ENCODE measurements around the gene UIMC1. TPM values are rescaled to one million over a fixed set of nuclear protein-coding genes. Genes with fewer than 3 reads are reported as not detected.

Gene UIMC1
- total RNA-seq, 1 donor from 2014 or later, result 46.6 TPM

DNA sequence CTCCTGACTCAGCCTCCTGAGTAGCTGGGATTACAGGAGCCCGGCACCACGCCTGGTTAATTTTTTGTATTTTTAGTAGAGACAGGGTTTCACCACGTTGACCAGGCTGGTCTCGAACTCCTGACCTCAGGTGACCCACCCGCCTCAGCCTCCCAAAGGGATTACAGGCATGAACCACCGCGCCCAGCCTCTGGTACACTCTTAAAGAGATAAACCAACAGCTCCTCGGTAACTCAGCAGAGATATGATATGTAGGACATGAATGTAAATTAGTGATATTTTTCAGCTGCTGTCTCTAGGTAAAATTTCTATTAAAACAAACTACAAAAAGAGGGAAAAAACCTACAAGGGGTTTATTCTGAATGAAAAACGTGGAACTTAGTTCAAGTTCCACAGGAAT lies 64.6 kb downstream of the UIMC1 start:
- Mint-ChIP-seq H3K27me3 (ENCODE audit: low read depth) (no peaks in the 10 kb centered on the region), H3K4me3 (no peak overlapping the region), H3K4me1 (no peaks in the 10 kb centered on the region), H3K9me3 (no peaks in the 10 kb centered on the region), H3K36me3 (ENCODE audit: low read depth) (peaks cover 10% of the 10 kb centered on the region), H3K27ac (ENCODE audit: unreplicated experiment) (no peak overlapping the region)
- no peak for DNase-seq (ENCODE audit: low read depth, low spot score)
- TF ChIP-seq, protein P1, sequence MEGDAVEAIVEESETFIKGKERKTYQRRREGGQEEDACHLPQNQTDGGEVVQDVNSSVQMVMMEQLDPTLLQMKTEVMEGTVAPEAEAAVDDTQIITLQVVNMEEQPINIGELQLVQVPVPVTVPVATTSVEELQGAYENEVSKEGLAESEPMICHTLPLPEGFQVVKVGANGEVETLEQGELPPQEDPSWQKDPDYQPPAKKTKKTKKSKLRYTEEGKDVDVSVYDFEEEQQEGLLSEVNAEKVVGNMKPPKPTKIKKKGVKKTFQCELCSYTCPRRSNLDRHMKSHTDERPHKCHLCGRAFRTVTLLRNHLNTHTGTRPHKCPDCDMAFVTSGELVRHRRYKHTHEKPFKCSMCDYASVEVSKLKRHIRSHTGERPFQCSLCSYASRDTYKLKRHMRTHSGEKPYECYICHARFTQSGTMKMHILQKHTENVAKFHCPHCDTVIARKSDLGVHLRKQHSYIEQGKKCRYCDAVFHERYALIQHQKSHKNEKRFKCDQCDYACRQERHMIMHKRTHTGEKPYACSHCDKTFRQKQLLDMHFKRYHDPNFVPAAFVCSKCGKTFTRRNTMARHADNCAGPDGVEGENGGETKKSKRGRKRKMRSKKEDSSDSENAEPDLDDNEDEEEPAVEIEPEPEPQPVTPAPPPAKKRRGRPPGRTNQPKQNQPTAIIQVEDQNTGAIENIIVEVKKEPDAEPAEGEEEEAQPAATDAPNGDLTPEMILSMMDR (conservative IDR thresholded peaks at IDR 0.05), result no peak

DNA sequence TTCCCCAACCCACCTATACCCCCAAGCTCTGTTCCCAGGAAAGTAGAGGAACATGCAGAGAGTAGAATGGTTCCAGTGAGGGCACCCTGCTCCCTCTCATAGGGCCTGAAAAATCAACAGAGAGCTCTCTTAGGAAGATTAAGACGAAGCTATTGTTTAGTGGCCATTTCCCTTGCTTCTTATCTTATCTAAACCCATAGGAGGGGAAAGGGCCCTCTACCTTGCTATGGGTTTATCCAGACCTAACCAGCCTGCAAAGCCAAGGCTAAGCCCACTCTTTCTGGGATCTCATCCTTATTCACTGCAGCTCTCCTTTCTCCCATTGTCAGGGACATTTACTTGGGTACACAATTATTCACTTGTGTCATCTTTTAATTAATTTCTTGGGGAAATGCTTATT lies 68.1 kb downstream of the UIMC1 start:
- H3K4me3 Mint-ChIP-seq, result no peak overlapping the region
- TF ChIP-seq, protein P1 (conservative IDR thresholded peaks at IDR 0.05), result no peak
- no peaks in the 10 kb centered on the region for H3K9me3 Mint-ChIP-seq
- no peaks in the 10 kb centered on the region for H3K27me3 Mint-ChIP-seq (ENCODE audit: low read depth)
- H3K27ac Mint-ChIP-seq (ENCODE audit: unreplicated experiment), result no peak overlapping the region
- no peaks in the 10 kb centered on the region for H3K4me1 Mint-ChIP-seq
- peaks cover 6% of the 10 kb centered on the region for H3K36me3 Mint-ChIP-seq (ENCODE audit: low read depth)
- DNase-seq (ENCODE audit: low read depth, low spot score), result no peak

DNA sequence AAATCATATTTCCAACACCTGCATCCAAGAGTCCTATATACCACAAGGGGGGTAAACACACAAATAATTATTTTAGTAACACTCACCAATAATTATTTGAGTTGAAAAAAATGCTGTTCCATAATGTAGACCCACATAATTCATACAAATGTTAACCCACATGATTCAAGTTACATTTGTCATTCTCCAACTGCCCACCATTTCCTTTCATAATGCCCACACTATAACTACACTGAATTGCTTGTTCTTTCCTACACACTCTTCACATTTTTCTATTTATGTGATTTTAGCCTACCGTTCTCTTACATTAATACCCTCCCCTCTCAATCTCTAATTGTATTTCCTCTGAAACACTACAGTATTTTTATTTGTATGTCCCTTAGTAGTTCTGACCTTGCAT lies 71.6 kb downstream of the UIMC1 start:
- Mint-ChIP-seq H3K27me3 (ENCODE audit: low read depth) (no peaks in the 10 kb centered on the region), H3K27ac (ENCODE audit: unreplicated experiment) (no peak overlapping the region), H3K4me1 (no peaks in the 10 kb centered on the region), H3K9me3 (no peaks in the 10 kb centered on the region), H3K4me3 (no peak overlapping the region), H3K36me3 (ENCODE audit: low read depth) (peaks cover 5% of the 10 kb centered on the region)
- DNase-seq (ENCODE audit: low read depth, low spot score), result no peak
- TF ChIP-seq, protein P1 (conservative IDR thresholded peaks at IDR 0.05), result no peak

DNA sequence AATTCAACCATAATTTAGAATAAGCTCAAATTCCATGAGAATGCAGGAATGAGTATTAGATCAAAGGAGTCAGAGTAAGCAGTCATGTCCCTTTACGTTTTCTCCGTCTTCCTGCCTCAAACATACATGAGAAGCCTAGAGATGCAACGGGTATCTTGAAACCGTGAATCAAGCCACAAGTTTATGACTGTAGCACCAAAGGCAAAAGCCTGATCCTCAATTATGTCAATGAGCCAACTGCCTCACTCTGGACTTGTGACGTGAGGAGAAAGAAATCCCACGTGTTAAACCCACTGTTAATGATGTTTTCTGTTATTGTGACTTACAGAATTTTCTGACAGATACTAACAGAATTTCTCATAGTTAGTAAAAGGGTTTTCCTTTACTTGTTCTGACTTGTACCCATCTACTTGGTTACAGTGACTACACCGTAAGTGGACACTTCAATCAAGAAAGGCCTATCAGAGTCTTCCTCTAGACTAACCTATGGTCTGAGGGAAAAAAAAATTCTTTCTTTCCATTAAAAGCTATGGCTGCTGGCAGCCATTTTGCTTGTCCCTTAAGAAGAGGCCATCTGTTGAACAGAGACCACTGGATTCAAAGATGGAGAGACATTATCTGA lies 72.2 kb downstream of the UIMC1 start:
- Mint-ChIP-seq H3K9me3 (no peaks in the 10 kb centered on the region), H3K4me1 (no peaks in the 10 kb centered on the region), H3K4me3 (no peak overlapping the region), H3K27me3 (ENCODE audit: low read depth) (no peaks in the 10 kb centered on the region), H3K27ac (ENCODE audit: unreplicated experiment) (no peak overlapping the region), H3K36me3 (ENCODE audit: low read depth) (peaks cover 5% of the 10 kb centered on the region)
- TF ChIP-seq, protein P1 (conservative IDR thresholded peaks at IDR 0.05), result no peak
- DNase-seq (ENCODE audit: low read depth, low spot score), result no peak

DNA sequence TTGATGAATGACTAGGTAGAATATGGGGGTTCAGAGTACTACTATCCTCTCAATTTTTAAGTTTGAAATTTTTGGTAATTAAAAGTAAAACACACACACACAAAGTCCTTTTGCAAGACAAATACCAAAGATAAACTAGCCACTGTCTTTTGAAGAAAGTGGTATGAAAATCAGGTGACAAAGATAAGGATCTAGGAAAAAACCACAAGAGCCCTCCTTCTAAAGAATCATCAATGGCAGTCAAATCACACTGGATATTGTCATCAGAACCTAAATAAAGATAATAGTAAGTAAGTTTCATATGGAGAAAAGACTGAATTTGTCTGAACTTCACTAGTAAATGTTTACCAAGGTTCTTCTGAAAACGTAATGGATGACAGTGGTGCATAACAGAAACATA lies 76.9 kb downstream of the UIMC1 start:
- Mint-ChIP-seq H3K27me3 (ENCODE audit: low read depth) (no peaks in the 10 kb centered on the region), H3K27ac (ENCODE audit: unreplicated experiment) (no peak overlapping the region), H3K9me3 (no peaks in the 10 kb centered on the region), H3K4me3 (no peak overlapping the region), H3K36me3 (ENCODE audit: low read depth) (peaks cover 7% of the 10 kb centered on the region), H3K4me1 (no peaks in the 10 kb centered on the region)
- TF ChIP-seq, protein P1 (conservative IDR thresholded peaks at IDR 0.05), result no peak
- DNase-seq (ENCODE audit: low read depth, low spot score), result no peak
